ENCODE data around the gene DDX1. TPM values are rescaled to one million over a fixed set of nuclear protein-coding genes. Genes with fewer than 3 reads are reported as not detected.

DDX1 gene
- total and polyA plus RNA-seq, 2 donors (not counting 1 experiment from before 2014, with no cell fraction given) = 13.2 to 52.6 TPM

DNA sequence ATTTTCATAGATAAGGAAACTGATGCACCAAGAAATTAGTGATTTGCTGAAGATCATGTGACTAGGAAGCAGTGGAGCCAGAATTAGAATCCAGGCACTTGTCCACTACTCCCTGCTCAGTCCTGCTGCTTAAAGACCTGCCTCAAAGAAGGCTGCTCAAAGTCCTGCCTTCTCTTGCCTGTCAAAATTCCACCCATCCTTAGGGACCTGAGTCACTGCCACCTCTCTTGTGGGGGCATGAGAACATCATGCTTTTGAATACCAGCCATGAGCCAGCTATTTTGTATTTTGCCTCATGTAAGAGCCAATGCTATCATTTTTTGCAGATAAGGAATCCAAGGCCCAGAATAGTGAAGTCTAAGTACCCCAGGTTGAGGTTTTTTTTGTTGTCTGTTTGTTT is 47.1 kb downstream of the DDX1 start:
- Histone ChIP-seq H3K4me2 (replicated peaks; ENCODE audit: low read depth, low read length, poor library complexity, severe bottlenecking) (no peak overlapping the region), H3K27ac (ENCODE audit: low read length in 2 of 2) (no peak overlapping the region), H3K36me3 (replicated peaks in 1 of 2; ENCODE audit: control extremely low read depth in 1 of 2, control insufficient read depth in 1 of 2, extremely low read depth in 1 of 2, insufficient read depth in 2 of 2, low read length in 1 of 2) (peaks cover 0 to 8% of the 10 kb centered on the region in 2 experiments), H4K20me1 (ENCODE audit: control insufficient read depth, insufficient read depth, low read length, poor library complexity, severe bottlenecking) (no peaks in the 10 kb centered on the region), H3K4me3 (ENCODE audit: control extremely low read depth in 1 of 5, extremely low read depth in 1 of 5, insufficient read depth in 1 of 5, low read depth in 2 of 5, low read length in 4 of 5) (no peak overlapping the region), H3K9me3 (ENCODE audit: control extremely low read depth in 1 of 3, control insufficient read depth in 2 of 3, insufficient read depth in 1 of 3, low read length in 2 of 3) (peaks cover 0 to 3% (median 0%) of the 10 kb centered on the region in 3 donors), H3K4me1 (ENCODE audit: control insufficient read depth in 2 of 2, insufficient read depth in 2 of 2, low read length in 2 of 2) (no peaks in the 10 kb centered on the region), H3K79me2 (ENCODE audit: control insufficient read depth, insufficient read depth, low read length) (no peaks in the 10 kb centered on the region), H3K9ac (ENCODE audit: low read length) (no peak overlapping the region), H2AFZ (ENCODE audit: insufficient read depth, low read depth, low read length, poor library complexity, severe bottlenecking) (no peak overlapping the region), H3K27me3 (replicated peaks in 1 of 4; ENCODE audit: control extremely low read depth in 1 of 4, control insufficient read depth in 3 of 4, insufficient read depth in 4 of 4, low read length in 3 of 4) (no peaks in the 10 kb centered on the region)
- H3K27ac Mint-ChIP-seq = no peak overlapping the region
- ATAC-seq (ENCODE audit: low read depth) (no peak), DNase-seq (no peak)
- peaks cover 3% of the 10 kb centered on the region for H3K4me1 Mint-ChIP-seq
- intact Hi-C loops (cut with micrococcal nuclease) = no loop called here
- no peak overlapping the region for H3K4me3 Mint-ChIP-seq
- CTCF ChIA-PET = interaction anchor here (1.2 kb wide), 1 partner anchor 64 kb away, joined by 3 read pairs; no protein-coding TSS in a partner anchor
- peaks cover 6% of the 10 kb centered on the region for H3K9me3 Mint-ChIP-seq (ENCODE audit: insufficient read depth)
- POLR2A ChIA-PET = no interaction called here
- no peak for TF ChIP-seq EZH2 (IDR thresholded peaks at IDR 0.05; ENCODE audit: borderline replicate concordance, insufficient read depth, low read depth, low read length, poor library complexity, severe bottlenecking)
- TF ChIP-seq, protein P1, sequence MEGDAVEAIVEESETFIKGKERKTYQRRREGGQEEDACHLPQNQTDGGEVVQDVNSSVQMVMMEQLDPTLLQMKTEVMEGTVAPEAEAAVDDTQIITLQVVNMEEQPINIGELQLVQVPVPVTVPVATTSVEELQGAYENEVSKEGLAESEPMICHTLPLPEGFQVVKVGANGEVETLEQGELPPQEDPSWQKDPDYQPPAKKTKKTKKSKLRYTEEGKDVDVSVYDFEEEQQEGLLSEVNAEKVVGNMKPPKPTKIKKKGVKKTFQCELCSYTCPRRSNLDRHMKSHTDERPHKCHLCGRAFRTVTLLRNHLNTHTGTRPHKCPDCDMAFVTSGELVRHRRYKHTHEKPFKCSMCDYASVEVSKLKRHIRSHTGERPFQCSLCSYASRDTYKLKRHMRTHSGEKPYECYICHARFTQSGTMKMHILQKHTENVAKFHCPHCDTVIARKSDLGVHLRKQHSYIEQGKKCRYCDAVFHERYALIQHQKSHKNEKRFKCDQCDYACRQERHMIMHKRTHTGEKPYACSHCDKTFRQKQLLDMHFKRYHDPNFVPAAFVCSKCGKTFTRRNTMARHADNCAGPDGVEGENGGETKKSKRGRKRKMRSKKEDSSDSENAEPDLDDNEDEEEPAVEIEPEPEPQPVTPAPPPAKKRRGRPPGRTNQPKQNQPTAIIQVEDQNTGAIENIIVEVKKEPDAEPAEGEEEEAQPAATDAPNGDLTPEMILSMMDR (IDR thresholded peaks at IDR 0.05) = no peak
- H3K27me3 Mint-ChIP-seq = no peaks in the 10 kb centered on the region

GRCh38 chr2:15639323-15640251 is 47.9 kb downstream of the DDX1 start:
- Histone ChIP-seq H2AFZ (ENCODE audit: insufficient read depth, low read depth, low read length, poor library complexity, severe bottlenecking) (no peak overlapping the region), H3K27ac (ENCODE audit: low read length in 2 of 2) (no peak overlapping the region), H3K9me3 (ENCODE audit: control extremely low read depth in 1 of 3, control insufficient read depth in 2 of 3, insufficient read depth in 1 of 3, low read length in 2 of 3) (peaks cover 0 to 3% (median 0%) of the 10 kb centered on the region in 3 donors), H3K4me2 (replicated peaks; ENCODE audit: low read depth, low read length, poor library complexity, severe bottlenecking) (no peak overlapping the region), H3K4me1 (ENCODE audit: control insufficient read depth in 2 of 2, insufficient read depth in 2 of 2, low read length in 2 of 2) (no peaks in the 10 kb centered on the region), H3K36me3 (replicated peaks in 1 of 2; ENCODE audit: control extremely low read depth in 1 of 2, control insufficient read depth in 1 of 2, extremely low read depth in 1 of 2, insufficient read depth in 2 of 2, low read length in 1 of 2) (peaks cover 0 to 7% of the 10 kb centered on the region in 2 experiments), H3K79me2 (ENCODE audit: control insufficient read depth, insufficient read depth, low read length) (no peaks in the 10 kb centered on the region), H3K4me3 (ENCODE audit: control extremely low read depth in 1 of 5, extremely low read depth in 1 of 5, insufficient read depth in 1 of 5, low read depth in 2 of 5, low read length in 4 of 5) (no peak overlapping the region), H3K9ac (ENCODE audit: low read length) (no peak overlapping the region), H4K20me1 (ENCODE audit: control insufficient read depth, insufficient read depth, low read length, poor library complexity, severe bottlenecking) (no peaks in the 10 kb centered on the region), H3K27me3 (replicated peaks in 1 of 4; ENCODE audit: control extremely low read depth in 1 of 4, control insufficient read depth in 3 of 4, insufficient read depth in 4 of 4, low read length in 3 of 4) (no peaks in the 10 kb centered on the region)
- Mint-ChIP-seq H3K4me3 (no peak overlapping the region), H3K4me1 (peaks cover 3% of the 10 kb centered on the region), H3K9me3 (ENCODE audit: insufficient read depth) (peaks cover 6% of the 10 kb centered on the region), H3K27me3 (no peaks in the 10 kb centered on the region), H3K27ac (no peak overlapping the region)
- CTCF ChIA-PET = interaction anchor here (1.2 kb wide), 1 partner anchor 65 kb away, joined by 3 read pairs; no protein-coding TSS in a partner anchor
- no peak for ATAC-seq (ENCODE audit: low read depth)
- WGBS (ENCODE audit: insufficient coverage) = 85% methylated on average over 9 of the region's 12 CpGs
- TF ChIP-seq, protein P1 (IDR thresholded peaks at IDR 0.05) = no peak
- TF ChIP-seq EZH2 (IDR thresholded peaks at IDR 0.05; ENCODE audit: borderline replicate concordance, insufficient read depth, low read depth, low read length, poor library complexity, severe bottlenecking) = no peak
- DNase-seq = no peak
- intact Hi-C loops (cut with micrococcal nuclease) = no loop called here
- POLR2A ChIA-PET = no interaction called here
